K562 (cell line): Measurements from ENCODE around the gene RPL15. TPM values are rescaled to one million over a fixed set of nuclear protein-coding genes. Genes with fewer than 3 reads are reported as not detected.

Source experiments
- ATAC-seq: fragments of 200-7000 bp; cut with Tn5 transposase; 3 replicates; pipeline ENCODE4 v1.9.1; 2020; ENCODE audit warnings: moderate library complexity
- BruUV-seq: library from RNA; stranded (reverse); fragments of 400-500 nt; replicated peaks from 2 replicates; lab custom pipeline; 2021; lab: Mats Ljungman, UMichigan
- CTCF ChIA-PET: fragments of 300-600 bp; formaldehyde crosslinking; extraction: SDS; loops from one replicate; lab custom pipeline; 2021; ENCODE audit warnings: low intra/inter-chr PET ratio; lab: Yijun Ruan, JAX
- POLR2A ChIA-PET: fragments of 300-600, 350-650 bp; sonication (Branson Sonifier 250); formaldehyde crosslinking; extraction: SDS; loops from one replicate; lab custom pipeline; 2021; ENCODE audit warnings: antibody characterized with exemption, inconsistent platforms; lab: Yijun Ruan, JAX
- DNase-seq, 4 experiments: peaks; one replicate each; pipeline versions ENCODE4 v3.0.0 to v3.0.0-alpha.2; 2011 to 2018; ENCODE audit warnings: low spot score in 3 of 4, mixed read lengths in 3 of 4; ENCODE audit errors: extremely low read depth in 1 of 4
- FAIRE-seq: peaks from 2 replicates; lab custom pipeline; 2011; peaks lifted over from hg19 to GRCh38; lab: Jason Lieb, UNC
- H2AFZ ChIP-seq: 2 replicates; pipeline ENCODE4 v1.6.0; 2011; ENCODE audit warnings: low read depth, low read length, control low read depth, inconsistent platforms
- H3K27ac ChIP-seq: fragments of 200-600 bp; 3 replicates; pipeline ENCODE4 v1.8.0; 2011; ENCODE audit warnings: low read depth, mild to moderate bottlenecking, control low read depth, inconsistent platforms, low read length, moderate library complexity, mixed read lengths; ENCODE audit errors: extremely low read depth
- H3K27me3 ChIP-seq, 2 experiments: fragments of 300-600 bp in 1 of 2; 2 replicates in 1 of 2; 3 replicates in 1 of 2; pipeline versions ENCODE4 v1.6.0 to v1.8.0; 2011; ENCODE audit warnings: inconsistent platforms in 2 of 2, low read length in 2 of 2, mild to moderate bottlenecking in 1 of 2, mixed read lengths in 1 of 2, moderate library complexity in 1 of 2; ENCODE audit not compliant: control insufficient read depth in 2 of 2, insufficient read depth in 2 of 2
- H3K36me3 ChIP-seq: fragments of 300-600 bp; 3 replicates; pipeline ENCODE4 v1.8.0; 2011; ENCODE audit warnings: mild to moderate bottlenecking, low read length, inconsistent platforms; ENCODE audit not compliant: control insufficient read depth, insufficient read depth
- H3K4me1 ChIP-seq, 2 experiments: fragments of 200-600 bp in 1 of 2; replicated peaks in 1 of 2; 2 replicates in 1 of 2; 3 replicates in 1 of 2; pipeline versions ENCODE4 v1.5.1 to v1.8.0; 2011; ENCODE audit warnings: inconsistent platforms in 2 of 2, low read length in 2 of 2, mild to moderate bottlenecking in 1 of 2, mixed read lengths in 1 of 2, moderate library complexity in 1 of 2; ENCODE audit not compliant: control insufficient read depth in 2 of 2, insufficient read depth in 2 of 2
- H3K4me2 ChIP-seq: 2 replicates; pipeline ENCODE4 v1.6.1; 2011; ENCODE audit warnings: low read length, control low read depth, inconsistent platforms, mixed read lengths; ENCODE audit not compliant: insufficient read depth
- H3K4me3 ChIP-seq: fragments of 200-600 bp; sonication (generic), shearing (Covaris generic); 2 replicates; pipeline ENCODE4 v1.5.1; 2016; ENCODE audit warnings: control low read depth, inconsistent platforms
- H3K79me2 ChIP-seq: fragments of 200-600 bp; 3 replicates; pipeline ENCODE4 v1.8.0; 2011; ENCODE audit warnings: low read length, inconsistent platforms; ENCODE audit not compliant: control insufficient read depth, insufficient read depth
- H3K9ac ChIP-seq, 2 experiments: 2 replicates each; pipeline versions ENCODE4 v1.6.0 to v1.6.1; 2011; ENCODE audit warnings: low read depth in 2 of 2, low read length in 2 of 2, control low read depth in 1 of 2, inconsistent platforms in 1 of 2, mild to moderate bottlenecking in 1 of 2, mixed read lengths in 1 of 2; ENCODE audit not compliant: insufficient read depth in 1 of 2
- H3K9me1 ChIP-seq: one replicate; pipeline ENCODE4 v1.6.0; 2011; ENCODE audit warnings: inconsistent platforms, mild to moderate bottlenecking, low read length, moderate library complexity; ENCODE audit not compliant: control insufficient read depth, insufficient read depth
- H3K9me3 ChIP-seq: replicated peaks from 2 replicates; pipeline ENCODE4 v1.5.1; 2011; ENCODE audit warnings: low read depth, low read length, inconsistent platforms; ENCODE audit not compliant: control insufficient read depth, insufficient read depth
- H4K20me1 ChIP-seq: replicated peaks from 2 replicates; pipeline ENCODE4 v1.6.1; 2011; ENCODE audit warnings: low read length, inconsistent platforms, mixed read lengths; ENCODE audit not compliant: control insufficient read depth, insufficient read depth
- CCAR2 ChIP-seq: fragments of 200-400 bp; formaldehyde crosslinking; IDR thresholded peaks from 2 replicates; pipeline ENCODE4 v1.6.1; 2017; ENCODE audit warnings: mild to moderate bottlenecking, low read depth, low read length
- EP400 ChIP-seq: fragments of 450-650 bp; IDR thresholded peaks from 2 replicates; pipeline ENCODE4 v1.6.1; 2017; ENCODE audit warnings: antibody characterized with exemption, mild to moderate bottlenecking, moderate library complexity
- OTX1 ChIP-seq: fragments of 450-650 bp; formaldehyde crosslinking; IDR thresholded peaks from 2 replicates; pipeline ENCODE4 v1.4.0; 2022; ENCODE audit warnings: mild to moderate bottlenecking
- TBL1XR1 ChIP-seq, 2 experiments: IDR thresholded peaks; 2 replicates each; pipeline ENCODE4 v1.6.1; 2012; ENCODE audit warnings: improper control_type of control experiment in 2 of 2, low read length in 2 of 2, mild to moderate bottlenecking in 1 of 2
- ZNF24 ChIP-seq: fragments of 450-650 bp; IDR thresholded peaks from 2 replicates; pipeline ENCODE4 v1.6.1; 2016
- ZNF407 ChIP-seq: fragments of 450-650 bp; IDR thresholded peaks from 2 replicates; pipeline ENCODE4 v1.6.1; 2016; ENCODE audit warnings: low read depth
- ZNF766 ChIP-seq: fragments of 200-800 bp; sonication (Bioruptor generic); conservative IDR thresholded peaks from 2 replicates; pipeline ENCODE4 v1.6.1; 2016; ENCODE audit warnings: missing genetic modification characterization, missing compliant biosample characterization
- WGBS: fragments of 100-300 bp; shearing (Covaris generic); methylation state at CpG from one replicate; pipeline ENCODE4 v1.1.6; 2016; ENCODE audit warnings: low coverage, mixed read lengths; ENCODE audit not compliant: insufficient coverage; ENCODE audit errors: missing lambda C conversion rate; 5-methylcytosine and 5-hydroxymethylcytosine counted together
- in situ Hi-C: fragments of 300-500 bp; cut with MboI; formaldehyde crosslinking; loops from 4 replicates; pipeline ENCODE4 v1.15.0; 2018; ENCODE audit warnings: inconsistent platforms, mixed read lengths
- intact Hi-C: fragments of 100-400 bp; cut with micrococcal nuclease; formaldehyde crosslinking; loops from 2 replicates; pipeline ENCODE4 v1.14.2; 2022
- polyA plus RNA-seq, 8 experiments: library from polyadenylated mRNA; depleted of rRNA in 4 of 8; stranded (reverse) in 5 of 8; unstranded in 3 of 8; fragments of >200 nt; fragmentation: Nextera tagmentation in 2 of 8; fragmentation: Illumina TruSeq in 1 of 8; extraction: Ambion mirVana in 2 of 8; extraction: Trizol in 1 of 8; gene quantifications; 2 replicates each; pipeline versions ENCODE4 v1.2.1 to v1.2.3, GENCODE V29; 2011 to 2014; ENCODE audit warnings: inconsistent platforms in 1 of 8, missing spikeins in 1 of 8
- total RNA-seq, 7 experiments: library from RNA; depleted of rRNA in 6 of 7; stranded (reverse); fragments of >200 nt in 6 of 7; fragmentation: Illumina TruSeq in 2 of 7; extraction: Trizol in 2 of 7; gene quantifications; 2 replicates each; pipeline versions ENCODE4 v1.2.1 to v1.2.3, GENCODE V29; 2011 to 2021; ENCODE audit warnings: low replicate concordance in 1 of 7
- TF ChIP-seq, protein P1 (sequence below): fragments of 250-450 bp; sonication (Bioruptor Pico); IDR thresholded peaks from 2 replicates; pipeline ENCODE4 v1.8.0; 2021; ENCODE audit warnings: mild to moderate bottlenecking, moderate library complexity

The RPL15 gene
- total and polyA plus RNA-seq, 9 of the 15 experiments (the other 6 are each of a cell fraction or from before 2014, with no cell fraction given): 2,393 to 8,850 (median 3,928) TPM

GRCh38 chr3:23954144-23954543, 37.2 kb downstream of the RPL15 start:
- no peaks in the 10 kb centered on the region for H4K20me1 ChIP-seq

More at GRCh38 chr3:23954144-23954543, 37.2 kb downstream of the RPL15 start:
- Histone ChIP-seq H3K79me2 (no peaks in the 10 kb centered on the region), H3K36me3 (no peaks in the 10 kb centered on the region; the same call in 2 of the 3 replicates), H3K9me1 (no peaks in the 10 kb centered on the region), H3K27ac (no peak overlapping the region), H3K4me1 (peaks cover 0 to 14% of the 10 kb centered on the region in 2 experiments; a peak in 2 of 5 replicates), H3K4me3 (no peak overlapping the region), H2AFZ (no peak overlapping the region)
- in situ Hi-C loops: no loop called here
- DNase-seq (no peak), ATAC-seq (no peak)
- POLR2A ChIA-PET: interaction anchor here (1.3 kb wide), 1 partner anchor 37 kb away, joined by 11 read pairs; the partner anchor contains the start of genes NKIRAS1 and RPL15
- no TSS peak for BruUV-seq
- TF ChIP-seq ZNF24 (no peak), EP400 (no peak), ZNF407 (no peak), OTX1 (CRISPR knock-in tag) (no peak), TBL1XR1 (IDR thresholded peaks at IDR 0.05; ENCODE audit: low read length in 2 of 2) (no peak), ZNF766 (CRISPR knock-in tag) (no peak), CCAR2 (no peak)
- TF ChIP-seq, protein P1, sequence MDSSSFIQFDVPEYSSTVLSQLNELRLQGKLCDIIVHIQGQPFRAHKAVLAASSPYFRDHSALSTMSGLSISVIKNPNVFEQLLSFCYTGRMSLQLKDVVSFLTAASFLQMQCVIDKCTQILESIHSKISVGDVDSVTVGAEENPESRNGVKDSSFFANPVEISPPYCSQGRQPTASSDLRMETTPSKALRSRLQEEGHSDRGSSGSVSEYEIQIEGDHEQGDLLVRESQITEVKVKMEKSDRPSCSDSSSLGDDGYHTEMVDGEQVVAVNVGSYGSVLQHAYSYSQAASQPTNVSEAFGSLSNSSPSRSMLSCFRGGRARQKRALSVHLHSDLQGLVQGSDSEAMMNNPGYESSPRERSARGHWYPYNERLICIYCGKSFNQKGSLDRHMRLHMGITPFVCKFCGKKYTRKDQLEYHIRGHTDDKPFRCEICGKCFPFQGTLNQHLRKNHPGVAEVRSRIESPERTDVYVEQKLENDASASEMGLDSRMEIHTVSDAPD (CRISPR knock-in tag): no peak
- TF ChIP-seq, all 486 proteins: peak for 0
- FAIRE-seq: no peak
- CTCF ChIA-PET: no interaction called here
- 60% methylated on average over 5 of the region's 5 CpGs for WGBS
- H3K4me2 ChIP-seq: no peak overlapping the region
- intact Hi-C loops: no loop called here
- no peaks in the 10 kb centered on the region for H3K9me3 ChIP-seq
- H3K27me3 ChIP-seq: no peaks in the 10 kb centered on the region
- H3K9ac ChIP-seq: no peak overlapping the region
